GM19025 (cell line): Measurements from ENCODE around the gene XXYLT1.

Experiments
- ATAC-seq: cut with Tn5 transposase; IDR thresholded peaks from one replicate; pipeline ENCODE4 v1.9.1; 2021; ENCODE audit warnings: mild to moderate bottlenecking, low read depth, moderate library complexity; ENCODE audit not compliant: unreplicated experiment

XXYLT1 gene

DNA sequence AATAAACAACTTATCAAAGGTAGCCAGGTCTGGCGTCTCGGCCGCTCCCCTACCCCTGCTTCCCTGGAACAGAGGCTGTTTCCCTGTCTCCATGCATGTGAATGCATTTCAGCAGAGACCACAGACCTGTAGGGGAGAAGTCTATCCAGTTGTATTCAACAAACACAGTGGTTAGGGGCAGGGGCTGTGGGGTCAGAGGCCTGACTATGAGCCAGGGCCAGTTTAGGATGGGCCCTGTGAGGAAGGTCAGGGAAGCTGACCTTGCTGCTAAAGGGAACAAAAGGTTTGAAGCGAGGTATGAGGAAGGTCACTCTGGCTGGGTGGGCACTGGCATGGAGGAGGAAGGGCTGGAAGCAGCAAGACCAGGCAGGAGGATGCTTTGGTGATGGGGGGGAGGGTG lies 184.6 kb downstream of the XXYLT1 start:
- no peak for ATAC-seq

GRCh38 chr3:195085356-195086130 lies 185.4 kb downstream of the XXYLT1 start:
- ATAC-seq = no peak

DNA sequence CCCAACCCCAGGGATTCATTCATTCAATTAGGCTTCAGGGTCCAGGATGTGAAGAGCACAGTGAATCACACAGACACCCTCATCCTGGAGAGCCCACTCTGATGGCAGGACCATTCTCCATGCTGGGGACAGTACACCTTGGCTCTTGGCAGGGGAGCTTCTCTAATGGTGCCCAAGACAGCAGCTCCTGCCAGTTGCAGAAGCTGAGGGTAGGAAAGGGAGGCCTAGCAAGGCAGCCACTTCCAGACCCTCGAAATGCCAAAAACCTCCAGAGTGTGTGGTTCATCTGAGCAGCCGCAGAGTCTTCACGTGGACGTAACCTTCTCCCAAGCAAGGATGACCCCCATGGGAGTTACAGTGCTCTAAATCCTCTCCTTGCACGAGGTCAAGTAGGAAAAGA lies 186.2 kb downstream of the XXYLT1 start:
- no peak for ATAC-seq

- no peak for ATAC-seq
Measured at GRCh38 chr3:195083659-195084058, 187.3 kb downstream of the XXYLT1 start.

DNA sequence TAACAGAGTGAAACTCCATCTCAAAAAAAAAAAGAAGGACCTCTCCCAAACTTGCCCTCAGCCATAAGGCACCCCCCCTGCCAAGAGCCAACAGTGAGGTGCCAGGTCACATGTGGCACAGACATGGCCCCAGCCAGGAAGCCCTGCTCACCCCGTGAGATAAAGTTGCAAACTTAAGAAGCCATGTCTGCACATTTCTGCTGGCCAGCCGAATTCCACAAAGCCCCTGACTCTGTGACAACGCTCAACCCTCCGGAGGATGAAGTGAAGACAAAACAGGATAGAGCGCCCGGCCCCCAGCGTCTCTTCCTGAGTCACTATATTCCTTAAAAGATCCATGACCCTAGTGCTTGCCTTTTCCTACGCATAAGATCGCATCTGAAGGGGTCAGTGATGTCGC lies 188.1 kb downstream of the XXYLT1 start:
- ATAC-seq = no peak

GRCh38 chr3:195081242-195081963 lies 189.6 kb downstream of the XXYLT1 start:
- ATAC-seq = no peak

- ATAC-seq = no peak
Measured at GRCh38 chr3:195080571-195081151, 190.3 kb downstream of the XXYLT1 start.

DNA sequence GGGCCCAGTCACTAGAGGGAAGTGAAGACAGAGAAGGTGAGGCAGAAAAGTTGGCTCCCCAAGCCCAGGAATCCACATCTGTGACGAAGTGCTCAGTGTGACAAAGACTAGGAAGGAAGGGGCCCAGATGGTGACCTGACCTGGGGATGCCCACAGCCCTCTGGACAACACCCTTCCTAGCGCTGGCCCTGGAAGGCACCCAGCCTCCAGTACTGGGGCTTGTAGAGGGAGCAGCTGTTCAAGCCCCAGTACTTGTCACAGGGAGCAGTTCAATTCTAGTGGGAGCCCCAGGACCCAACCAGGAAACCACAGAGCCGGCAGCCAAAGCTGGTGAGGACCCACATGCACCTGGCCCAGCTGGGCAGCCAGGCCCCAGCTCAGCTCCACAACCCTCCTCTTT lies 190.8 kb downstream of the XXYLT1 start:
- ATAC-seq = no peak

GRCh38 chr3:195079636-195080035 lies 191.3 kb downstream of the XXYLT1 start:
- no peak for ATAC-seq

- ATAC-seq = no peak
Measured at GRCh38 chr3:195078891-195079440, 192.0 kb downstream of the XXYLT1 start.

DNA sequence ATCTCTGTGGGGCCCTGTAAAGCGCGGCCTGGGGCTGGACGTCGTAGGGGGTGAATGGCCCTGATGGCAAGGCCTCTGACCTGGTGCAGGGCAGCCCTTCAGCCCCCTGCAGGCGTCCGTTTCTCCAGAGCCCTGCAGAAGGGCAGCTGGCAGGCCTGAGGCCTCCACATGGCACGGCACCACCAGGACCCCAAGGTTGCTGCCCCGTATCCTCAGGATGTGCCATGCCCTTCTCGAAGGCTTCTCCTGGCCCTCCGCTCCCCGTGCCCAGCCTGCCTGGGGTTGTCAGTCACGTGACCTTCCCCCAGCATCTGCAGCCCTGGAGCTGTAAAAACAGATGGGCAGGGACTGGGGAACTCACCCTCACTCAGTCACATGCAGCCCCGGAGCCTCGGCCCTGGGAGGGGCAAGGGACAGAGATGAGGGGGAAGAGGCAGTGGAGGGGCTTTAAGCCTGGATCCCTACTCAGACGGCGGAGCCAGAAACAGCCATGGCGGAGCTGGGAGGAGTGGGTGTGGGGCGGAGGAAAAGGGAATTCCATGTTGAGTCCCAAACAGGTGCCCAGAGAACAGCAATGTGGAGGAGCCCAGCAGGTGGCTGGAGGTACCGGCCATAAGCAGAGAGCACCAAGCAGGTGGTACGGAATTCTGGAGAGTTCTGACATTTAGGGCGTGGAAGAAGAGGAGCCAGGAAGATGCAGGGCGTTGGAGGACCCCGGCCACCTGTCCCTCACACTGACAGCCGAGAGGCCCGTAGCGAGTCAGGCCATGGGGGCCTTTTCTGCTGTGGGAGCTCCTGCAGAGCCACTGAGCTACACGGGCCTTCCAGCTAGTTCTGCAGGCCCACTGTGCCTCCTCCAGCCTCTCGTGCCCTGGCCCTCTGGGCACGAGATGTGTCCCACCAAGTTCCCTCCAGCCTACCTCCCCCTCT lies 193.1 kb downstream of the XXYLT1 start:
- ATAC-seq = no peak

DNA sequence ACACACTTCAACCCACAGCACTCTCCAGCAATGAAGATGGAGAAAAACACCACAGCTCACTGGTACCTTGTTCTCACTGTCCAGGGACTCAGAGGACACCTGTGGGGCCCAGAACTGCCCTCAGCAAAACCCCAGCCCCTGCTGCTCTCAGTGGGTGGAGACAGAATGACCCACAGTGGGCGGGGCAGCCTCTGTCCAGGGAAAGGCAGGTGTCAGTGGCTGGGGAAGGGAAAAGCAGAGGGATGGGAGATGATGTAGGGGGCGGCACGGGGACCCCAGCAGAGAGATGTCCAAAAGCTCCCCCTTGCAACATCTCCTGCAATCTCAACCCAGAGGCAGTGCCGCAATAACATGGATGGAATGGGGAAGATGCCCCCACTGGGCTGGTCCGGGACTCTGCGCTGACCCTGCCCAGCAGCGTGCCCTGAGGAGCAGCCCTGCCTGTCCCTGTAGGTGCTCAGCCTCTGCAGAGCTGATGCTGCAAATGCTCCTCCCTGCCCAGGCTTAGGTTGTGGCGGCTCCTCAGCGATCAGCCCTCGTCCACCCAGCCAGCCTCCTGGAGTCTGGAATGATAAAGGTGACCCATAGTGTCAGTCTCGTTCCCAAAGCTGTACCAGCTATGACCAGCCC lies 193.9 kb downstream of the XXYLT1 start:
- ATAC-seq = no peak

GRCh38 chr3:195075941-195076875 lies 194.8 kb downstream of the XXYLT1 start:
- ATAC-seq = no peak

- ATAC-seq = no peak
Measured at GRCh38 chr3:195075199-195075940, 195.6 kb downstream of the XXYLT1 start.

DNA sequence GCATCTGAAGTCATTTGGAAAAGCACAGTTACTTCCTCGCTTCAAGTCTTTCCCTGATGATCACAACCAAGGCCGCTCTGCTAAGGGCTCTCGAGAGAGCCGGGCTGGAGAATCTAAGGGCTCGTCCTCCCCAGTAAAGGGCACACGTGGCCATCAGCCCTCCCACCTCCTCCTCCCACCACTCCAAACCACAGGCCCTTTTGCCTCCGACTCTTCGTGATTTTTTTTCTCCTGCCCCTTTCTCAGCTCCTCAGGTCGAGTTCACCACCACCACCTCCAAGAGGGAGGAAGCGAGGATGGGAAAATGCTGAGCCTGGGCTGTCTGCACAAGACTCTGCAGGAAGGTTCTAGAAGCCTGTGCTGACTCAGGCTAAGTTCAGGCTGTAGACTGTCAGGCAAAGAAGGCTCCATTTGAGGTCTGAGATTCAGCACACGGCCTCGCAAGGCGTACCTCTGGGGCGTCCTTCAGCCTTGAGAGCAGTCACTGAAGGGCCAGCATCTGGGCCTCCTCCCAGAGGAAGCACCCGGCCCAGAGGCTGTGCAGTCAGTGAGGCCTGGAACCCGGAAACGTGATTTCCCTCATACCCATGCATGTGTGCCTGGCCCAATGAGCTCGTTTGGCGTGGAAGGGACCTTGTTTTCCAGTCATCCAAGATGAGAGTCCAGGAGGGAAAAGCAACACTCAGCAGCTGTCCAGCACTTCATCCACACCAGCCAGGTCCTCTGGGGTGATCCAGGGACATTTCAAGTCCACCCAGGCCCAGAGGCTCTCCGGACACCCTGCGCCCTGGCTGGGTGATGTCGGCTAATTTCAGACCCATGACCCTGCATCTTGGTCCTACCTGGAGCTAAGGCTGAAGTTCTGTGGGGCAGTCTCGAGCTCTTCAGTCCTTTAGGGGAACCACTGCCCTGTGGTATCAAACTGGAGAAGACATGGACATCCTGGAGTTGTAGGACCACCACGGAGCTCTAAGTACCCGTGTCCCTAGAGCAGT lies 196.8 kb downstream of the XXYLT1 start:
- ATAC-seq = no peak

- ATAC-seq = no peak
Measured at GRCh38 chr3:195072916-195073564, 197.9 kb downstream of the XXYLT1 start.
